ENCODE data around the gene H1-8.
"Not testable (repeated sequence)": the region's sequence is repeated elsewhere in the genome, so short reads cannot be mapped to it uniquely, and the experiment has no call there.

H1-8 gene

GRCh38 chr3:129543156-129543790, at the start of gene H1-8:
Gene H1-8, plus strand, starts transcription at chr3:129543175. Its CDS starts 44 bp downstream, at chr3:129543219.
- no peak for DNase-seq (ENCODE audit: low spot score)

GRCh38 chr3:129493206-129493605, 49.8 kb upstream of the H1-8 start:
- DNase-seq (ENCODE audit: low spot score) = no peak

GRCh38 chr3:129494499-129494898, 48.5 kb upstream of the H1-8 start:
- DNase-seq (ENCODE audit: low spot score) = not testable (repeated sequence)

GRCh38 chr3:129495006-129495639, 47.9 kb upstream of the H1-8 start:
- DNase-seq (ENCODE audit: low spot score) = not testable (repeated sequence)

- DNase-seq (ENCODE audit: low spot score) = not testable (repeated sequence)
Measured at GRCh38 chr3:129497876-129498275, 45.1 kb upstream of the H1-8 start.

GRCh38 chr3:129498603-129499488, 44.1 kb upstream of the H1-8 start:
- not testable (repeated sequence) for DNase-seq (ENCODE audit: low spot score)

GRCh38 chr3:129499604-129500333, 43.2 kb upstream of the H1-8 start:
- not testable (repeated sequence) for DNase-seq (ENCODE audit: low spot score)

- no peak for DNase-seq (ENCODE audit: low spot score)
Measured at GRCh38 chr3:129500334-129500658, 42.7 kb upstream of the H1-8 start.

GRCh38 chr3:129501630-129502029, 41.3 kb upstream of the H1-8 start:
- DNase-seq (ENCODE audit: low spot score) = no peak

- peak; percentile 39 for DNase-seq (ENCODE audit: low spot score)
Measured at GRCh38 chr3:129502641-129503408, 40.1 kb upstream of the H1-8 start.

- no peak for DNase-seq (ENCODE audit: low spot score)
Measured at GRCh38 chr3:129503471-129504291, 39.3 kb upstream of the H1-8 start.

GRCh38 chr3:129504471-129505100, 38.4 kb upstream of the H1-8 start:
- no peak for DNase-seq (ENCODE audit: low spot score)

GRCh38 chr3:129505341-129505740, 37.6 kb upstream of the H1-8 start:
- peak; percentile 87 for DNase-seq (ENCODE audit: low spot score)

- DNase-seq (ENCODE audit: low spot score) = no peak
Measured at GRCh38 chr3:129506231-129506742, 36.7 kb upstream of the H1-8 start.

GRCh38 chr3:129507181-129507831, 35.7 kb upstream of the H1-8 start:
- DNase-seq (ENCODE audit: low spot score) = peak; percentile 76

GRCh38 chr3:129512595-129512994, 30.4 kb upstream of the H1-8 start:
- DNase-seq (ENCODE audit: low spot score) = no peak

- no peak for DNase-seq (ENCODE audit: low spot score)
Measured at GRCh38 chr3:129513705-129514104, 29.3 kb upstream of the H1-8 start.

- peak; percentile 49 for DNase-seq (ENCODE audit: low spot score)
Measured at GRCh38 chr3:129514110-129514509, 28.9 kb upstream of the H1-8 start.

GRCh38 chr3:129514563-129514962, 28.4 kb upstream of the H1-8 start:
- DNase-seq (ENCODE audit: low spot score) = no peak

Measured in cerebellar cortex (tissue), 1 donor.